GM21447 (cell line): ENCODE measurements around the gene TGIF2LX.
"Not testable (repeated sequence)": the region's sequence is repeated elsewhere in the genome, so short reads cannot be mapped to it uniquely, and the experiment has no call there.

Experiments used
- ATAC-seq: cut with Tn5 transposase; IDR thresholded peaks from one replicate; pipeline ENCODE4 v1.9.1; 2021; ENCODE audit not compliant: unreplicated experiment

Gene TGIF2LX

GRCh38 chrX:89921665-89922064 is at the start of gene TGIF2LX:
Gene TGIF2LX, plus strand, starts transcription at chrX:89921908. Its CDS starts 178 bp downstream, at chrX:89922086.
- not testable (repeated sequence) for ATAC-seq

GRCh38 chrX:89922338-89922934 is 728 bp downstream of the TGIF2LX start:
- ATAC-seq: not testable (repeated sequence)

DNA sequence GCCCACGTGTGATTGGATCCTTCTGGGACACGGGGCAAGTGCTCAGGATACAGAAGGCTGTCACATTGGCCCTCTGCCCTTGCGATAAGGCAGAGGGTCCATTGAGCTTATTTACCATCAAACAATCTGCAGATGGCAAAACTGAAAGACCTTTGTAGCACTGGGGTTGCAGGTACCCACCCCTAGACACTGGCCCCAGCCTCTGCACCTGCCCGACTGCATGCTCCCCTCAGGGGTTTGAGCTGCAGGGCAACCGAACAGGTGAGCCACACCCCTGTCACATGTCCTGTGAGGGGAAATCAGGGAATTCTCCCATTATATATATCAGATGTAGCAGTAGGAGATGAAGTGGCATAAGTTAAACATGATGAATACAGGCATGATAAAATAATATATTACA is 21.4 kb downstream of the TGIF2LX start:
- not testable (repeated sequence) for ATAC-seq

- not testable (repeated sequence) for ATAC-seq
These were observed 43.9 kb downstream of the TGIF2LX start for GRCh38 chrX:89965588-89965987.
